T-cell (primary cell): ENCODE data around the gene TENT4A. TPM values are rescaled to one million over a fixed set of nuclear protein-coding genes. Genes with fewer than 3 reads are reported as not detected.

Experiments used
- ATAC-seq, 4 experiments: fragments of 200-7000 bp in 3 of 4; fragments of 150-1000 bp in 1 of 4; cut with Tn5 transposase; replicated peaks in 1 of 4; 1 replicate in 3 of 4; 2 replicates in 1 of 4; pipeline ENCODE4 v1.10.0; 2021; ENCODE audit warnings: moderate library complexity in 3 of 4, mild to moderate bottlenecking in 2 of 4, moderate number of reproducible peaks in 1 of 4
- CTCF ChIA-PET, 2 donors: fragments of 300-600 bp; sonication (Branson Sonifier 250); formaldehyde crosslinking; loops; one replicate each; lab custom pipeline; 2022; ENCODE audit warnings: antibody characterized with exemption in 2 of 2; lab: Charles Lee
- POLR2A ChIA-PET, 2 donors: fragments of 300-600 bp; sonication (Branson Sonifier 250); formaldehyde crosslinking; loops; one replicate each; lab custom pipeline; 2022; ENCODE audit warnings: antibody characterized with exemption in 2 of 2; lab: Charles Lee
- DNase-seq, 35 experiments: peaks; one replicate each; pipeline versions ENCODE4 v3.0.0 to v3.0.0-alpha.2; 2013 to 2023
- H3K27ac ChIP-seq: one replicate; pipeline ENCODE4 v1.5.1; 2013; ENCODE audit warnings: low read length
- H3K27me3 ChIP-seq, 2 experiments: replicated peaks in 1 of 2; 1 replicate in 1 of 2; 2 replicates in 1 of 2; pipeline versions ENCODE4 v1.6.1 to v1.7.0; 2013; ENCODE audit warnings: low read length in 1 of 2, mixed read lengths in 1 of 2; ENCODE audit not compliant: control insufficient read depth in 2 of 2, insufficient read depth in 2 of 2; ENCODE audit errors: extremely low read depth in 1 of 2
- H3K36me3 ChIP-seq, 2 donors: 1 replicate in 1 of 2; 2 replicates in 1 of 2; pipeline versions ENCODE4 v1.6.1 to v1.7.0; 2013; ENCODE audit warnings: low read length in 1 of 2; ENCODE audit not compliant: control insufficient read depth in 2 of 2, insufficient read depth in 1 of 2; ENCODE audit errors: extremely low read depth in 1 of 2
- H3K4me1 ChIP-seq, 2 experiments: 1 replicate in 1 of 2; 2 replicates in 1 of 2; pipeline versions ENCODE4 v1.6.1 to v1.7.0; 2013; ENCODE audit warnings: low read length in 2 of 2, mixed read lengths in 1 of 2; ENCODE audit not compliant: insufficient read depth in 2 of 2, control insufficient read depth in 1 of 2; ENCODE audit errors: extremely low read depth in 1 of 2
- H3K4me3 ChIP-seq, 2 donors: 1 replicate in 1 of 2; 2 replicates in 1 of 2; pipeline versions ENCODE4 v1.5.1 to v1.7.0; 2013; ENCODE audit warnings: mild to moderate bottlenecking in 2 of 2, low read length in 1 of 2, moderate library complexity in 1 of 2; ENCODE audit not compliant: control insufficient read depth in 1 of 2; ENCODE audit errors: extremely low read depth in 1 of 2
- H3K9me3 ChIP-seq: 2 replicates; pipeline ENCODE4 v1.7.0; 2013
- H3K27ac Mint-ChIP-seq, 2 donors: one replicate each; pipeline ENCODE4 v1.8.0; 2020 to 2021; ENCODE audit warnings: mild to moderate bottlenecking in 2 of 2, mixed read lengths in 2 of 2
- H3K27me3 Mint-ChIP-seq, 2 donors: one replicate each; pipeline ENCODE4 v1.8.0; 2021 to 2022; ENCODE audit warnings: mixed read lengths in 2 of 2
- H3K36me3 Mint-ChIP-seq: one replicate; pipeline ENCODE4 v1.8.0; 2021; ENCODE audit warnings: mixed read lengths
- H3K4me1 Mint-ChIP-seq, 3 donors: one replicate each; pipeline ENCODE4 v1.8.0; 2020 to 2022; ENCODE audit warnings: mixed read lengths in 3 of 3, mild to moderate bottlenecking in 1 of 3
- H3K4me3 Mint-ChIP-seq, 3 donors: one replicate each; pipeline ENCODE4 v1.8.0; 2020 to 2022; ENCODE audit warnings: mild to moderate bottlenecking in 3 of 3, mixed read lengths in 3 of 3, moderate library complexity in 3 of 3
- H3K9me3 Mint-ChIP-seq, 3 donors: one replicate each; pipeline ENCODE4 v1.8.0; 2020 to 2022; ENCODE audit warnings: mixed read lengths in 3 of 3
- WGBS: methylation state at CpG from one replicate; pipeline ENCODE4 v1.1.5; 2013; ENCODE audit warnings: missing lambda C conversion rate; ENCODE audit not compliant: insufficient coverage; 5-methylcytosine and 5-hydroxymethylcytosine counted together
- total RNA-seq, 35 experiments: library from RNA in 6 of 35; stranded (reverse) in 6 of 35; fragments of 120-200 nt in 1 of 35; gene quantifications; one replicate each; pipeline versions ENCODE4 v1.2.1 to v1.2.4 and lab custom pipeline; 2013 to 2026

The TENT4A gene
- total RNA-seq, 5 donors from 2014 or later (not counting 1 experiment from before 2014, with no cell fraction given): 42.7 to 62.9 (median 45.6) TPM

- Histone ChIP-seq H3K9me3 (no peaks in the 10 kb centered on the region), H3K4me1 (no peaks in the 10 kb centered on the region), H3K27ac (no peak overlapping the region), H3K4me3 (no peak overlapping the region), H3K36me3 (no peaks in the 10 kb centered on the region), H3K27me3 (no peaks in the 10 kb centered on the region)
- no peak for DNase-seq
- no peak overlapping the region for H3K27ac Mint-ChIP-seq
- CTCF ChIA-PET: no interaction called here
- POLR2A ChIA-PET: no interaction called here
- 100% methylated on average over 2 of the region's 3 CpGs for WGBS
- peaks cover 0 to 8% of the 10 kb centered on the region in 2 donors for H3K27me3 Mint-ChIP-seq
- H3K36me3 Mint-ChIP-seq: peaks cover 33% of the 10 kb centered on the region
- peaks cover 0 to 8% (median 0%) of the 10 kb centered on the region in 3 donors for H3K9me3 Mint-ChIP-seq
- no peak for ATAC-seq
- H3K4me3 Mint-ChIP-seq: no peak overlapping the region
- H3K4me1 Mint-ChIP-seq: no peaks in the 10 kb centered on the region
Observed at GRCh38 chr5:6674421-6674820, 38.8 kb upstream of the TENT4A start.

- no peak overlapping the region for H3K4me3 Mint-ChIP-seq
- peaks cover 0 to 8% (median 0%) of the 10 kb centered on the region in 3 donors for H3K9me3 Mint-ChIP-seq
- H3K36me3 ChIP-seq: no peaks in the 10 kb centered on the region
- no peaks in the 10 kb centered on the region for H3K9me3 ChIP-seq
- peaks cover 29% of the 10 kb centered on the region for H3K36me3 Mint-ChIP-seq
- peaks cover 0 to 8% of the 10 kb centered on the region in 2 donors for H3K27me3 Mint-ChIP-seq
- DNase-seq (no peak), ATAC-seq (no peak)
- CTCF ChIA-PET: no interaction called here
- 93% methylated on average over 6 of the region's 10 CpGs for WGBS
- H3K27me3 ChIP-seq: no peaks in the 10 kb centered on the region
- H3K4me1 ChIP-seq: no peaks in the 10 kb centered on the region
- no peak overlapping the region for H3K27ac Mint-ChIP-seq
- H3K27ac ChIP-seq: no peak overlapping the region
- no peak overlapping the region for H3K4me3 ChIP-seq
- no peaks in the 10 kb centered on the region for H3K4me1 Mint-ChIP-seq
- POLR2A ChIA-PET: no interaction called here
Observed at GRCh38 chr5:6674886-6675285, 38.3 kb upstream of the TENT4A start.

GRCh38 chr5:6675784-6676491 is 37.3 kb upstream of the TENT4A start:
- WGBS: no CpG with 5 or more reads among the region's 5 CpGs
- Mint-ChIP-seq H3K27ac (no peak overlapping the region), H3K4me3 (no peak overlapping the region), H3K9me3 (peaks cover 0 to 8% (median 0%) of the 10 kb centered on the region in 3 donors), H3K27me3 (peaks cover 0 to 8% of the 10 kb centered on the region in 2 donors), H3K36me3 (peaks cover 20% of the 10 kb centered on the region), H3K4me1 (no peaks in the 10 kb centered on the region)
- no peak for ATAC-seq
- Histone ChIP-seq H3K4me1 (no peaks in the 10 kb centered on the region), H3K9me3 (no peaks in the 10 kb centered on the region), H3K36me3 (no peaks in the 10 kb centered on the region), H3K27ac (no peak overlapping the region), H3K4me3 (no peak overlapping the region), H3K27me3 (no peaks in the 10 kb centered on the region)
- POLR2A ChIA-PET: no interaction called here
- DNase-seq: no peak
- CTCF ChIA-PET: no interaction called here

- peaks cover 3 to 12% of the 10 kb centered on the region in 2 donors for H3K27me3 Mint-ChIP-seq
- H3K9me3 Mint-ChIP-seq: peaks cover 0 to 3% (median 0%) of the 10 kb centered on the region in 3 donors
- WGBS: 50% methylated on average over 1 of the region's 2 CpGs
- Histone ChIP-seq H3K9me3 (no peaks in the 10 kb centered on the region), H3K27ac (no peak overlapping the region), H3K4me1 (no peaks in the 10 kb centered on the region), H3K27me3 (no peaks in the 10 kb centered on the region), H3K4me3 (no peak overlapping the region), H3K36me3 (no peaks in the 10 kb centered on the region)
- ChIA-PET CTCF (no interaction called here), POLR2A (no interaction called here)
- H3K36me3 Mint-ChIP-seq: peaks cover 12% of the 10 kb centered on the region
- no peak overlapping the region for H3K27ac Mint-ChIP-seq
- ATAC-seq (no peak), DNase-seq (no peak)
- no peaks in the 10 kb centered on the region for H3K4me1 Mint-ChIP-seq
- no peak overlapping the region for H3K4me3 Mint-ChIP-seq
Observed at GRCh38 chr5:6676702-6677101, 36.5 kb upstream of the TENT4A start.

- Mint-ChIP-seq H3K4me3 (no peak overlapping the region), H3K36me3 (peaks cover 4% of the 10 kb centered on the region), H3K9me3 (no peaks in the 10 kb centered on the region), H3K27me3 (peaks cover 8 to 18% of the 10 kb centered on the region in 2 donors), H3K4me1 (no peaks in the 10 kb centered on the region), H3K27ac (no peak overlapping the region)
- no peak for ATAC-seq
- CTCF ChIA-PET: no interaction called here
- H3K4me3 ChIP-seq: no peak overlapping the region
- H3K4me1 ChIP-seq: no peaks in the 10 kb centered on the region
- H3K36me3 ChIP-seq: no peaks in the 10 kb centered on the region
- H3K27me3 ChIP-seq: peaks cover 0 to 7% of the 10 kb centered on the region in 2 experiments
- no peaks in the 10 kb centered on the region for H3K9me3 ChIP-seq
- no peak overlapping the region for H3K27ac ChIP-seq
- 91% methylated on average over 1 of the region's 1 CpG for WGBS
- POLR2A ChIA-PET: no interaction called here
- DNase-seq: no peak
Observed at GRCh38 chr5:6678385-6678784, 34.8 kb upstream of the TENT4A start.

- Mint-ChIP-seq H3K9me3 (no peaks in the 10 kb centered on the region), H3K27me3 (peaks cover 27 to 36% of the 10 kb centered on the region in 2 donors), H3K36me3 (no peaks in the 10 kb centered on the region), H3K4me1 (no peaks in the 10 kb centered on the region), H3K27ac (no peak overlapping the region), H3K4me3 (no peak overlapping the region)
- CTCF ChIA-PET: no interaction called here
- no peak overlapping the region for H3K27ac ChIP-seq
- no peaks in the 10 kb centered on the region for H3K4me1 ChIP-seq
- WGBS: 63% methylated on average over 2 of the region's 6 CpGs
- H3K36me3 ChIP-seq: no peaks in the 10 kb centered on the region
- no peaks in the 10 kb centered on the region for H3K9me3 ChIP-seq
- ATAC-seq (no peak), DNase-seq (no peak)
- H3K4me3 ChIP-seq: no peak overlapping the region
- POLR2A ChIA-PET: interaction anchor here in 1 of 2 donors (0.7 kb wide), 1 partner anchor 1261 kb away, joined by 7 read pairs; no protein-coding TSS in a partner anchor
- H3K27me3 ChIP-seq: peaks cover 0 to 20% of the 10 kb centered on the region in 2 experiments
Observed at GRCh38 chr5:6680922-6681321, 32.3 kb upstream of the TENT4A start.
